ENCODE results near the gene SLC25A19. TPM values are rescaled to one million over a fixed set of nuclear protein-coding genes. Genes with fewer than 3 reads are reported as not detected.

SLC25A19 gene
- total and polyA plus RNA-seq, 2 donors (not counting 1 experiment from before 2014, with no cell fraction given): 5.1 to 9.7 TPM

GRCh38 chr17:75334723-75335122, 45.5 kb upstream of the SLC25A19 start:
- Histone ChIP-seq H3K27me3 (ENCODE audit: control insufficient read depth, insufficient read depth, low read length) (no peaks in the 10 kb centered on the region), H3K79me2 (ENCODE audit: control insufficient read depth, insufficient read depth, low read length) (peaks cover 15% of the 10 kb centered on the region), H3K4me2 (ENCODE audit: extremely low read depth, insufficient read depth, low read length) (no peak overlapping the region), H3K4me1 (ENCODE audit: control insufficient read depth, extremely low read depth, insufficient read depth, low read length) (no peaks in the 10 kb centered on the region), H4K20me1 (ENCODE audit: control insufficient read depth, extremely low read depth, insufficient read depth, low read length) (no peaks in the 10 kb centered on the region), H3K9me3 (ENCODE audit: control insufficient read depth, insufficient read depth, low read depth, low read length) (no peaks in the 10 kb centered on the region), H3K36me3 (ENCODE audit: control insufficient read depth, insufficient read depth, low read length) (peaks cover 5% of the 10 kb centered on the region), H2AFZ (ENCODE audit: low read length) (no peak overlapping the region), H3K9ac (ENCODE audit: insufficient read depth, low read length) (no peak overlapping the region), H3K27ac (ENCODE audit: insufficient read depth, low read length) (no peak overlapping the region), H3K4me3 (replicated peaks in 1 of 4; ENCODE audit: control extremely low read depth in 1 of 4, insufficient read depth in 1 of 4, low read depth in 3 of 4, low read length in 4 of 4) (no peak overlapping the region)
- no peak for DNase-seq (ENCODE audit: low read depth in 2 of 2)
- TF ChIP-seq CTCF (conservative IDR thresholded peaks at IDR 0.05 in 1 of 2, IDR thresholded peaks at IDR 0.05 in 1 of 2; ENCODE audit: low read depth in 1 of 2, low read length in 2 of 2) (no peak), EZH2 (IDR thresholded peaks at IDR 0.05; ENCODE audit: low read length, missing control alignments) (no peak)

GRCh38 chr17:75331671-75332070, 42.4 kb upstream of the SLC25A19 start:
- H3K4me2 ChIP-seq (ENCODE audit: extremely low read depth, insufficient read depth, low read length): no peak overlapping the region
- H3K79me2 ChIP-seq (ENCODE audit: control insufficient read depth, insufficient read depth, low read length): peaks cover 16% of the 10 kb centered on the region
- H3K36me3 ChIP-seq (ENCODE audit: control insufficient read depth, insufficient read depth, low read length): peaks cover 5% of the 10 kb centered on the region
- no peak overlapping the region for H3K4me3 ChIP-seq (replicated peaks in 1 of 4; ENCODE audit: control extremely low read depth in 1 of 4, insufficient read depth in 1 of 4, low read depth in 3 of 4, low read length in 4 of 4)
- no peaks in the 10 kb centered on the region for H3K4me1 ChIP-seq (ENCODE audit: control insufficient read depth, extremely low read depth, insufficient read depth, low read length)
- H3K9ac ChIP-seq (ENCODE audit: insufficient read depth, low read length): no peak overlapping the region
- no peak for DNase-seq (ENCODE audit: low read depth in 2 of 2)
- H3K27ac ChIP-seq (ENCODE audit: insufficient read depth, low read length): no peak overlapping the region
- H3K9me3 ChIP-seq (ENCODE audit: control insufficient read depth, insufficient read depth, low read depth, low read length): no peaks in the 10 kb centered on the region
- TF ChIP-seq CTCF (conservative IDR thresholded peaks at IDR 0.05 in 1 of 2, IDR thresholded peaks at IDR 0.05 in 1 of 2; ENCODE audit: low read depth in 1 of 2, low read length in 2 of 2) (no peak), EZH2 (IDR thresholded peaks at IDR 0.05; ENCODE audit: low read length, missing control alignments) (no peak)
- H2AFZ ChIP-seq (ENCODE audit: low read length): no peak overlapping the region
- H4K20me1 ChIP-seq (ENCODE audit: control insufficient read depth, extremely low read depth, insufficient read depth, low read length): no peaks in the 10 kb centered on the region
- no peaks in the 10 kb centered on the region for H3K27me3 ChIP-seq (ENCODE audit: control insufficient read depth, insufficient read depth, low read length)

GRCh38 chr17:75327757-75328156, 38.5 kb upstream of the SLC25A19 start:
- Histone ChIP-seq H3K4me1 (ENCODE audit: control insufficient read depth, extremely low read depth, insufficient read depth, low read length) (no peaks in the 10 kb centered on the region), H3K9me3 (ENCODE audit: control insufficient read depth, insufficient read depth, low read depth, low read length) (no peaks in the 10 kb centered on the region), H3K36me3 (ENCODE audit: control insufficient read depth, insufficient read depth, low read length) (peaks cover 5% of the 10 kb centered on the region), H3K9ac (ENCODE audit: insufficient read depth, low read length) (no peak overlapping the region), H4K20me1 (ENCODE audit: control insufficient read depth, extremely low read depth, insufficient read depth, low read length) (no peaks in the 10 kb centered on the region), H3K4me3 (replicated peaks in 1 of 4; ENCODE audit: control extremely low read depth in 1 of 4, insufficient read depth in 1 of 4, low read depth in 3 of 4, low read length in 4 of 4) (no peak overlapping the region), H3K79me2 (ENCODE audit: control insufficient read depth, insufficient read depth, low read length) (peaks cover 6% of the 10 kb centered on the region), H2AFZ (ENCODE audit: low read length) (no peak overlapping the region), H3K27ac (ENCODE audit: insufficient read depth, low read length) (no peak overlapping the region), H3K4me2 (ENCODE audit: extremely low read depth, insufficient read depth, low read length) (no peak overlapping the region), H3K27me3 (ENCODE audit: control insufficient read depth, insufficient read depth, low read length) (no peaks in the 10 kb centered on the region)
- TF ChIP-seq EZH2 (IDR thresholded peaks at IDR 0.05; ENCODE audit: low read length, missing control alignments) (no peak), CTCF (conservative IDR thresholded peaks at IDR 0.05 in 1 of 2, IDR thresholded peaks at IDR 0.05 in 1 of 2; ENCODE audit: low read depth in 1 of 2, low read length in 2 of 2) (no peak)
- DNase-seq (ENCODE audit: low read depth in 2 of 2): no peak

Measured in fibroblast of lung (primary cell).